T-cell (primary cell): ENCODE data around the gene ATP7B. TPM values are rescaled to one million over a fixed set of nuclear protein-coding genes. Genes with fewer than 3 reads are reported as not detected.
"Not testable (repeated sequence)": the region's sequence is repeated elsewhere in the genome, so short reads cannot be mapped to it uniquely, and the experiment has no call there.

Experiments
- ATAC-seq, 4 experiments: fragments of 200-7000 bp in 3 of 4; fragments of 150-1000 bp in 1 of 4; cut with Tn5 transposase; replicated peaks in 1 of 4; 1 replicate in 3 of 4; 2 replicates in 1 of 4; pipeline ENCODE4 v1.10.0; 2021; ENCODE audit warnings: moderate library complexity in 3 of 4, mild to moderate bottlenecking in 2 of 4, moderate number of reproducible peaks in 1 of 4
- CTCF ChIA-PET, 2 donors: fragments of 300-600 bp; sonication (Branson Sonifier 250); formaldehyde crosslinking; loops; one replicate each; lab custom pipeline; 2022; ENCODE audit warnings: antibody characterized with exemption in 2 of 2; lab: Charles Lee
- POLR2A ChIA-PET, 2 donors: fragments of 300-600 bp; sonication (Branson Sonifier 250); formaldehyde crosslinking; loops; one replicate each; lab custom pipeline; 2022; ENCODE audit warnings: antibody characterized with exemption in 2 of 2; lab: Charles Lee
- DNase-seq, 35 experiments: peaks; one replicate each; pipeline versions ENCODE4 v3.0.0 to v3.0.0-alpha.2; 2013 to 2023
- H3K27ac ChIP-seq: one replicate; pipeline ENCODE4 v1.5.1; 2013; ENCODE audit warnings: low read length
- H3K27me3 ChIP-seq, 2 experiments: replicated peaks in 1 of 2; 1 replicate in 1 of 2; 2 replicates in 1 of 2; pipeline versions ENCODE4 v1.6.1 to v1.7.0; 2013; ENCODE audit warnings: low read length in 1 of 2, mixed read lengths in 1 of 2; ENCODE audit not compliant: control insufficient read depth in 2 of 2, insufficient read depth in 2 of 2; ENCODE audit errors: extremely low read depth in 1 of 2
- H3K36me3 ChIP-seq, 2 donors: 1 replicate in 1 of 2; 2 replicates in 1 of 2; pipeline versions ENCODE4 v1.6.1 to v1.7.0; 2013; ENCODE audit warnings: low read length in 1 of 2; ENCODE audit not compliant: control insufficient read depth in 2 of 2, insufficient read depth in 1 of 2; ENCODE audit errors: extremely low read depth in 1 of 2
- H3K4me1 ChIP-seq, 2 experiments: 1 replicate in 1 of 2; 2 replicates in 1 of 2; pipeline versions ENCODE4 v1.6.1 to v1.7.0; 2013; ENCODE audit warnings: low read length in 2 of 2, mixed read lengths in 1 of 2; ENCODE audit not compliant: insufficient read depth in 2 of 2, control insufficient read depth in 1 of 2; ENCODE audit errors: extremely low read depth in 1 of 2
- H3K4me3 ChIP-seq, 2 donors: 1 replicate in 1 of 2; 2 replicates in 1 of 2; pipeline versions ENCODE4 v1.5.1 to v1.7.0; 2013; ENCODE audit warnings: mild to moderate bottlenecking in 2 of 2, low read length in 1 of 2, moderate library complexity in 1 of 2; ENCODE audit not compliant: control insufficient read depth in 1 of 2; ENCODE audit errors: extremely low read depth in 1 of 2
- H3K9me3 ChIP-seq: 2 replicates; pipeline ENCODE4 v1.7.0; 2013
- H3K27ac Mint-ChIP-seq, 2 donors: one replicate each; pipeline ENCODE4 v1.8.0; 2020 to 2021; ENCODE audit warnings: mild to moderate bottlenecking in 2 of 2, mixed read lengths in 2 of 2
- H3K27me3 Mint-ChIP-seq, 2 donors: one replicate each; pipeline ENCODE4 v1.8.0; 2021 to 2022; ENCODE audit warnings: mixed read lengths in 2 of 2
- H3K36me3 Mint-ChIP-seq: one replicate; pipeline ENCODE4 v1.8.0; 2021; ENCODE audit warnings: mixed read lengths
- H3K4me1 Mint-ChIP-seq, 3 donors: one replicate each; pipeline ENCODE4 v1.8.0; 2020 to 2022; ENCODE audit warnings: mixed read lengths in 3 of 3, mild to moderate bottlenecking in 1 of 3
- H3K4me3 Mint-ChIP-seq, 3 donors: one replicate each; pipeline ENCODE4 v1.8.0; 2020 to 2022; ENCODE audit warnings: mild to moderate bottlenecking in 3 of 3, mixed read lengths in 3 of 3, moderate library complexity in 3 of 3
- H3K9me3 Mint-ChIP-seq, 3 donors: one replicate each; pipeline ENCODE4 v1.8.0; 2020 to 2022; ENCODE audit warnings: mixed read lengths in 3 of 3
- WGBS: methylation state at CpG from one replicate; pipeline ENCODE4 v1.1.5; 2013; ENCODE audit warnings: missing lambda C conversion rate; ENCODE audit not compliant: insufficient coverage; 5-methylcytosine and 5-hydroxymethylcytosine counted together
- total RNA-seq, 35 experiments: library from RNA in 6 of 35; stranded (reverse) in 6 of 35; fragments of 120-200 nt in 1 of 35; gene quantifications; one replicate each; pipeline versions ENCODE4 v1.2.1 to v1.2.4 and lab custom pipeline; 2013 to 2026

Gene ATP7B
- total RNA-seq, 5 donors from 2014 or later (not counting 1 experiment from before 2014, with no cell fraction given): 0.99 to 2.6 (median 1.3) TPM

- no peaks in the 10 kb centered on the region for H3K9me3 ChIP-seq
- Mint-ChIP-seq H3K27ac (no peak overlapping the region), H3K27me3 (no peaks in the 10 kb centered on the region), H3K36me3 (peaks cover 21% of the 10 kb centered on the region), H3K4me1 (peaks cover 0 to 7% (median 7%) of the 10 kb centered on the region in 3 donors), H3K4me3 (no peak overlapping the region), H3K9me3 (peaks cover 0 to 5% (median 0%) of the 10 kb centered on the region in 3 donors)
- H3K27ac ChIP-seq: no peak overlapping the region
- no peak for ATAC-seq
- H3K36me3 ChIP-seq: no peaks in the 10 kb centered on the region
- WGBS: no CpG with 5 or more reads among the region's 1 CpG
- no peaks in the 10 kb centered on the region for H3K4me1 ChIP-seq
- DNase-seq: no peak
- H3K4me3 ChIP-seq: no peak overlapping the region
- ChIA-PET CTCF (no interaction called here), POLR2A (interaction anchor here in 1 of 2 donors (0.6 kb wide), 1 partner anchor 37 kb away, joined by 3 read pairs; no protein-coding TSS in a partner anchor)
- H3K27me3 ChIP-seq: no peaks in the 10 kb centered on the region
Observed at GRCh38 chr13:52036037-52036436, 24.8 kb upstream of the ATP7B start.

- H3K27ac Mint-ChIP-seq: no peak overlapping the region
- POLR2A ChIA-PET: interaction anchor here in 1 of 2 donors (0.6 kb wide), 2 partner anchors 160 to 612 kb away, joined by 3 to 4 read pairs; no protein-coding TSS in a partner anchor
- Histone ChIP-seq H3K27me3 (no peaks in the 10 kb centered on the region), H3K9me3 (no peaks in the 10 kb centered on the region), H3K4me3 (no peak overlapping the region), H3K36me3 (no peaks in the 10 kb centered on the region), H3K27ac (no peak overlapping the region), H3K4me1 (no peaks in the 10 kb centered on the region)
- H3K4me3 Mint-ChIP-seq: no peak overlapping the region
- WGBS: no CpG with 5 or more reads among the region's 5 CpGs
- H3K36me3 Mint-ChIP-seq: peaks cover 28% of the 10 kb centered on the region
- H3K9me3 Mint-ChIP-seq: no peaks in the 10 kb centered on the region
- peaks cover 0 to 14% (median 13%) of the 10 kb centered on the region in 3 donors for H3K4me1 Mint-ChIP-seq
- no peaks in the 10 kb centered on the region for H3K27me3 Mint-ChIP-seq
- ATAC-seq (no peak), DNase-seq (no peak)
- CTCF ChIA-PET: interaction anchor here (0.6 to 0.7 kb wide), 4 partner anchors 64 to 853 kb away, joined by 3 to 6 read pairs (median 4); no protein-coding TSS in a partner anchor
Observed at GRCh38 chr13:52034616-52035226, 23.5 kb upstream of the ATP7B start.

GRCh38 chr13:52033039-52033438 is 21.8 kb upstream of the ATP7B start:
- H3K27me3 Mint-ChIP-seq: no peaks in the 10 kb centered on the region
- H3K27me3 ChIP-seq: no peaks in the 10 kb centered on the region
- ATAC-seq (no peak), DNase-seq (no peak)
- ChIA-PET CTCF (no interaction called here), POLR2A (no interaction called here)
- peaks cover 41% of the 10 kb centered on the region for H3K36me3 Mint-ChIP-seq
- peaks cover 0 to 4% (median 4%) of the 10 kb centered on the region in 3 donors for H3K9me3 Mint-ChIP-seq
- H3K27ac Mint-ChIP-seq: no peak overlapping the region
- no peaks in the 10 kb centered on the region for H3K4me1 ChIP-seq
- no peak overlapping the region for H3K4me3 Mint-ChIP-seq
- H3K36me3 ChIP-seq: peaks cover 0 to 3% of the 10 kb centered on the region in 2 donors
- no peak overlapping the region for H3K27ac ChIP-seq
- no peaks in the 10 kb centered on the region for H3K9me3 ChIP-seq
- no peak overlapping the region for H3K4me3 ChIP-seq
- peaks cover 5 to 19% (median 14%) of the 10 kb centered on the region in 3 donors for H3K4me1 Mint-ChIP-seq
- WGBS: 67% methylated on average over 2 of the region's 2 CpGs

GRCh38 chr13:52030401-52030800 is 19.2 kb upstream of the ATP7B start:
- peaks cover 0 to 16% of the 10 kb centered on the region in 2 donors for H3K36me3 ChIP-seq
- peaks cover 0 to 10% of the 10 kb centered on the region in 2 experiments for H3K4me1 ChIP-seq
- H3K27ac ChIP-seq, H3K27me3 Mint-ChIP-seq, H3K4me3 Mint-ChIP-seq, H3K27ac Mint-ChIP-seq, CTCF ChIA-PET, H3K9me3 ChIP-seq, ATAC-seq, DNase-seq, POLR2A ChIA-PET, H3K4me3 ChIP-seq, H3K27me3 ChIP-seq: not testable (repeated sequence)
- Mint-ChIP-seq H3K4me1 (peaks cover 25 to 34% (median 34%) of the 10 kb centered on the region in 3 donors), H3K9me3 (peaks cover 10 to 18% (median 12%) of the 10 kb centered on the region in 3 donors), H3K36me3 (peaks cover 56% of the 10 kb centered on the region)
- no CpG with 5 or more reads among the region's 6 CpGs for WGBS

- Mint-ChIP-seq H3K4me3 (peak overlapping the region in 1 of 3 donors; percentile 27), H3K27me3 (no peaks in the 10 kb centered on the region), H3K27ac (no peak overlapping the region), H3K36me3 (peaks cover 61% of the 10 kb centered on the region), H3K9me3 (peaks cover 10 to 18% (median 12%) of the 10 kb centered on the region in 3 donors), H3K4me1 (peaks cover 30 to 41% (median 38%) of the 10 kb centered on the region in 3 donors)
- CTCF ChIA-PET: no interaction called here
- WGBS: 100% methylated on average over 4 of the region's 4 CpGs
- H3K27ac ChIP-seq: no peak overlapping the region
- POLR2A ChIA-PET: interaction anchor here in 1 of 2 donors (0.6 kb wide), 2 partner anchors 13 to 17 kb away, joined by 3 read pairs; partner anchors contain the start of gene ALG11
- H3K4me3 ChIP-seq: no peak overlapping the region
- H3K27me3 ChIP-seq: no peaks in the 10 kb centered on the region
- DNase-seq: no peak
- ATAC-seq: no peak
- peaks cover 0 to 10% of the 10 kb centered on the region in 2 experiments for H3K4me1 ChIP-seq
- H3K9me3 ChIP-seq: no peaks in the 10 kb centered on the region
- H3K36me3 ChIP-seq: peaks cover 0 to 24% of the 10 kb centered on the region in 2 donors
Observed at GRCh38 chr13:52029569-52029968, 18.3 kb upstream of the ATP7B start.

GRCh38 chr13:52027832-52028231 is 16.6 kb upstream of the ATP7B start:
- Mint-ChIP-seq H3K36me3 (peaks cover 77% of the 10 kb centered on the region), H3K4me1 (peaks cover 30 to 42% (median 38%) of the 10 kb centered on the region in 3 donors), H3K27ac (no peak overlapping the region), H3K4me3 (no peak overlapping the region), H3K9me3 (peaks cover 10 to 18% (median 12%) of the 10 kb centered on the region in 3 donors), H3K27me3 (no peaks in the 10 kb centered on the region)
- Histone ChIP-seq H3K9me3 (no peaks in the 10 kb centered on the region), H3K4me3 (no peak overlapping the region), H3K27ac (no peak overlapping the region), H3K27me3 (no peaks in the 10 kb centered on the region), H3K36me3 (peaks cover 0 to 38% of the 10 kb centered on the region in 2 donors), H3K4me1 (peaks cover 0 to 10% of the 10 kb centered on the region in 2 experiments)
- no peak for ATAC-seq
- ChIA-PET POLR2A (no interaction called here), CTCF (no interaction called here)
- 100% methylated on average over 1 of the region's 1 CpG for WGBS
- no peak for DNase-seq
